Measurements from ENCODE around the gene RNF169. TPM values are rescaled to one million over a fixed set of nuclear protein-coding genes. Genes with fewer than 3 reads are reported as not detected.

RNF169 gene
- total and polyA plus RNA-seq, 2 of the 4 experiments (the other 2 are of a cell fraction) = 3.6 to 23.3 TPM

DNA sequence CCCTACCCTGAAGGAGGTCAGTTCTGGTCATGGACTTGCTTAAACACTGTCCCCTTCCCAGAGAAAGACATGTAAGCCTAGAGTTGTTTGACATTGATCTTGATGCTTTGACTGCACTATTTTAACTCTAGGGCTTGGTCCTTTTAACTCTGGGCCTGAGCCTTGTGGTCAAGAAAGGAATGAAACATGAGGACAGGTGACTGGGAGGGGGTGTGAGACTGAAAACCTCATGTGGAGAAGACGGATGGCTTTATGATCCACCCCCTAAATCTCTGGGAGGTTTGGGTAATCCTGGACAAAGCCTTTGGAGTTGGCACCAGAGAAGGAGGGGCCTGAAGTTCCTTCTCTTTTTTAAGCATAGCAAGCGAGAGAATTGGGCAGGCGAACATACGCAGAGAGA is 35.0 kb upstream of the RNF169 start:
- no peak for ATAC-seq (ENCODE audit: low read depth)
- dilution Hi-C loops (cut with HindIII; ENCODE audit: low sequenced_read_pairs, unreplicated experiment) = no loop called here
- Histone ChIP-seq H2AFZ (replicated peaks; ENCODE audit: low read length, poor library complexity) (no peak overlapping the region), H2AK9ac (replicated peaks; ENCODE audit: low read depth, low read length, poor library complexity) (no peak overlapping the region), H2BK5ac (ENCODE audit: low read depth, low read length, poor library complexity, severe bottlenecking) (no peak overlapping the region), H3K79me1 (ENCODE audit: low read depth in 1 of 2, low read length in 2 of 2) (no peaks in the 10 kb centered on the region), H3K27ac (ENCODE audit: insufficient read depth, low read length) (no peak overlapping the region), H2AK5ac (ENCODE audit: low read depth, low read length) (peak overlapping the region; percentile 29; the same call in 1 of the 2 replicates), H4K91ac (ENCODE audit: insufficient read depth, low read depth, low read length) (no peak overlapping the region), H3K4me1 (ENCODE audit: control insufficient read depth, insufficient read depth, low read length) (peaks cover 21% of the 10 kb centered on the region), H3K27me3 (ENCODE audit: control insufficient read depth, insufficient read depth, low read length) (no peaks in the 10 kb centered on the region), H3K36me3 (ENCODE audit: control insufficient read depth, insufficient read depth, low read length) (no peaks in the 10 kb centered on the region), H3K9me3 (ENCODE audit: control insufficient read depth, insufficient read depth, low read length) (no peaks in the 10 kb centered on the region), H3K23ac (ENCODE audit: low read depth, low read length) (no peak overlapping the region), H2BK15ac (ENCODE audit: low read depth, low read length) (no peak overlapping the region), H3K4me3 (ENCODE audit: insufficient read depth, low read depth, low read length) (no peak overlapping the region), H3K14ac (replicated peaks; ENCODE audit: low read depth, low read length) (no peak overlapping the region), H3K4me2 (ENCODE audit: low read depth, low read length) (no peak overlapping the region), H2BK120ac (ENCODE audit: low read depth, low read length) (no peak overlapping the region), H4K8ac (ENCODE audit: low read depth in 2 of 2, low read length in 2 of 2) (no peak overlapping the region), H3K18ac (ENCODE audit: low read depth, low read length) (no peak overlapping the region; the same call in 1 of the 2 replicates), H3K56ac (ENCODE audit: extremely low read depth, insufficient read depth, low read length) (no peak overlapping the region), H3K9me1 (ENCODE audit: insufficient read depth, low read length) (no peaks in the 10 kb centered on the region), H4K20me1 (ENCODE audit: insufficient read depth, low read length) (no peaks in the 10 kb centered on the region), H2BK20ac (ENCODE audit: low read depth, low read length) (no peak overlapping the region), H3K4ac (ENCODE audit: low read depth, low read length) (no peak overlapping the region), H4K5ac (ENCODE audit: low read depth, low read length) (no peak overlapping the region), H3K9ac (ENCODE audit: low read depth, low read length) (no peak overlapping the region)
- 93% methylated on average over 3 of the region's 4 CpGs; no CpG with 5 or more reads in 1 of the 2 experiments for WGBS, 2 experiments (ENCODE audit: extremely low coverage in 2 of 2, insufficient read length in 1 of 2)
- ChIA-PET CTCF (no interaction called here), POLR2A (ENCODE audit: unreplicated experiment) (no interaction called here)
- in situ Hi-C loops (cut with MboI; ENCODE audit: low sequenced_read_pairs) = no loop called here
- no TSS peak for BruUV-seq (replicated peaks)
- intact Hi-C loops (cut with micrococcal nuclease) = no loop called here
- TF ChIP-seq, protein P1, sequence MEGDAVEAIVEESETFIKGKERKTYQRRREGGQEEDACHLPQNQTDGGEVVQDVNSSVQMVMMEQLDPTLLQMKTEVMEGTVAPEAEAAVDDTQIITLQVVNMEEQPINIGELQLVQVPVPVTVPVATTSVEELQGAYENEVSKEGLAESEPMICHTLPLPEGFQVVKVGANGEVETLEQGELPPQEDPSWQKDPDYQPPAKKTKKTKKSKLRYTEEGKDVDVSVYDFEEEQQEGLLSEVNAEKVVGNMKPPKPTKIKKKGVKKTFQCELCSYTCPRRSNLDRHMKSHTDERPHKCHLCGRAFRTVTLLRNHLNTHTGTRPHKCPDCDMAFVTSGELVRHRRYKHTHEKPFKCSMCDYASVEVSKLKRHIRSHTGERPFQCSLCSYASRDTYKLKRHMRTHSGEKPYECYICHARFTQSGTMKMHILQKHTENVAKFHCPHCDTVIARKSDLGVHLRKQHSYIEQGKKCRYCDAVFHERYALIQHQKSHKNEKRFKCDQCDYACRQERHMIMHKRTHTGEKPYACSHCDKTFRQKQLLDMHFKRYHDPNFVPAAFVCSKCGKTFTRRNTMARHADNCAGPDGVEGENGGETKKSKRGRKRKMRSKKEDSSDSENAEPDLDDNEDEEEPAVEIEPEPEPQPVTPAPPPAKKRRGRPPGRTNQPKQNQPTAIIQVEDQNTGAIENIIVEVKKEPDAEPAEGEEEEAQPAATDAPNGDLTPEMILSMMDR (conservative IDR thresholded peaks at IDR 0.05; ENCODE audit: low read depth, low read length) = no peak
- TF ChIP-seq, protein P2, sequence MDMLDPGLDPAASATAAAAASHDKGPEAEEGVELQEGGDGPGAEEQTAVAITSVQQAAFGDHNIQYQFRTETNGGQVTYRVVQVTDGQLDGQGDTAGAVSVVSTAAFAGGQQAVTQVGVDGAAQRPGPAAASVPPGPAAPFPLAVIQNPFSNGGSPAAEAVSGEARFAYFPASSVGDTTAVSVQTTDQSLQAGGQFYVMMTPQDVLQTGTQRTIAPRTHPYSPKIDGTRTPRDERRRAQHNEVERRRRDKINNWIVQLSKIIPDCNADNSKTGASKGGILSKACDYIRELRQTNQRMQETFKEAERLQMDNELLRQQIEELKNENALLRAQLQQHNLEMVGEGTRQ (IDR thresholded peaks at IDR 0.05; ENCODE audit: low read depth, low read length) = no peak
- TF ChIP-seq FOS (IDR thresholded peaks at IDR 0.05; ENCODE audit: low read depth, low read length) (no peak), MAFK (IDR thresholded peaks at IDR 0.05; ENCODE audit: low read depth, low read length) (no peak), POLR2A (IDR thresholded peaks at IDR 0.05; ENCODE audit: low read depth, low read length) (no peak), CHD1 (IDR thresholded peaks at IDR 0.05; ENCODE audit: low read depth, low read length) (no peak), MAZ (IDR thresholded peaks at IDR 0.05; ENCODE audit: borderline replicate concordance, low read depth, low read length) (no peak), MXI1 (IDR thresholded peaks at IDR 0.05; ENCODE audit: borderline replicate concordance, low read depth, low read length) (no peak), RFX5 (IDR thresholded peaks at IDR 0.05; ENCODE audit: low read depth, low read length) (no peak), RCOR1 (IDR thresholded peaks at IDR 0.05; ENCODE audit: insufficient replicate concordance, low read length) (no peak), NFE2L2 (IDR thresholded peaks at IDR 0.05; ENCODE audit: low read depth, low read length) (no peak), CEBPB (IDR thresholded peaks at IDR 0.05; ENCODE audit: low read depth, low read length) (no peak), SMC3 (IDR thresholded peaks at IDR 0.05; ENCODE audit: low read depth, low read length) (no peak), BHLHE40 (IDR thresholded peaks at IDR 0.05; ENCODE audit: low read depth, low read length) (no peak), RAD21 (IDR thresholded peaks at IDR 0.05; ENCODE audit: low read length) (no peak)
- TF ChIP-seq, protein P3, sequence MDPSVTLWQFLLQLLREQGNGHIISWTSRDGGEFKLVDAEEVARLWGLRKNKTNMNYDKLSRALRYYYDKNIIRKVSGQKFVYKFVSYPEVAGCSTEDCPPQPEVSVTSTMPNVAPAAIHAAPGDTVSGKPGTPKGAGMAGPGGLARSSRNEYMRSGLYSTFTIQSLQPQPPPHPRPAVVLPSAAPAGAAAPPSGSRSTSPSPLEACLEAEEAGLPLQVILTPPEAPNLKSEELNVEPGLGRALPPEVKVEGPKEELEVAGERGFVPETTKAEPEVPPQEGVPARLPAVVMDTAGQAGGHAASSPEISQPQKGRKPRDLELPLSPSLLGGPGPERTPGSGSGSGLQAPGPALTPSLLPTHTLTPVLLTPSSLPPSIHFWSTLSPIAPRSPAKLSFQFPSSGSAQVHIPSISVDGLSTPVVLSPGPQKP (IDR thresholded peaks at IDR 0.05; ENCODE audit: borderline replicate concordance, low read depth, low read length) = no peak
- no peak for DNase-seq
